22Rv1 (cell line): ENCODE data around the gene PRLH.

Experiments
- CTCF ChIP-seq: fragments of 450-650 bp; IDR thresholded peaks from 2 replicates; pipeline ENCODE4 v1.5.1; 2017; ENCODE audit warnings: mild to moderate bottlenecking
- ZFX ChIP-seq: fragments of 450-650 bp; IDR thresholded peaks from 2 replicates; pipeline ENCODE4 v1.6.1; 2017; ENCODE audit warnings: antibody characterized with exemption, borderline replicate concordance

GRCh38 chr2:237533668-237534161 lies 32.7 kb upstream of the PRLH start:
- no peak for TF ChIP-seq CTCF
- no peak for TF ChIP-seq ZFX
